Loucy (cell line): ENCODE data around the gene ARHGAP26.

Source experiments
- EZH2phosphoT487 ChIP-seq: fragments of 200-600 bp; IDR thresholded peaks from 2 replicates; pipeline ENCODE4 v1.6.1; 2018; ENCODE audit warnings: antibody characterized with exemption, mild to moderate bottlenecking, moderate library complexity, borderline replicate concordance
- TF ChIP-seq, protein P1 (sequence below): fragments of 200-600 bp; sonication (generic); conservative IDR thresholded peaks from 2 replicates; pipeline ENCODE4 v1.5.1; 2014; ENCODE audit warnings: mild to moderate bottlenecking, antibody characterized with exemption, low read length

DNA sequence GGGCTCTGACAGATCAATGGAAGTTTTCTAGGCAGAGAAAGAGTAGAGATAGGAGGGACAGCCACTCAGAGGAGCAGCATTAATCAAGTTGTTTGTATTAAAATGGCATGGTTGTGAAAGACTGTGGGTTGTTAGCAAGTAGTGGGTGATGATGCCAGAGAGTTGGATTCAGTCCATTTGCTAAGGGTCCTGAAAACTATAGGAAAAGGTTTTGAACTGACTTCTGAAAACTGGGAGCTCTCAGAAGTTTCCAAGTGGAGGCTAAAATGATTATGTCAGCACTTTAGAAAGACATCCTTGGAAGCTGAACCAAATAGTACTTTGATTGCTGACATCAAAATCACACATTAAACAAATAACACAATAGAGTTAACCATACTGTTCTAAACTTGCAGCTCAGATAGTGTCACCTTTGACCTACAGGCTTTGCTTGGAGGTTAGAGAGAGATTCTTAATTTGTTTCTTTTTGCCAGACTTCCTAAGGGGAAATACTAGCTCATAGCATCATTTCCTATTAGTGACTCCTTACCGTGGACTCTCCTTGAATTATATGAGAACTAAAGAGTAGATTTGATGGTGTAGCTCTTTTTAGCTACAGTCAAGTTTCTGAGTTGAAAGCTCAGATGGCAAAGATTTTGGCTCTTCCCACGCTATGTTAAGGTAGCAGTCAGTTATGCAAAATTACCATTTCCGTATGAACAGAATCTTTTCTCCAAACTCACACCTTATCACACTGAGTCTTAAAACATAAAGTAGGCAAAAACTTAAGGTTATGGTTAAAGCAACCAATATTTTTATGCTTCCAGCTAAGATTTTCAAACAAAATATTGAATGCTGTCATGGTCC is 356.2 kb downstream of the ARHGAP26 start:
- TF ChIP-seq, protein P1, sequence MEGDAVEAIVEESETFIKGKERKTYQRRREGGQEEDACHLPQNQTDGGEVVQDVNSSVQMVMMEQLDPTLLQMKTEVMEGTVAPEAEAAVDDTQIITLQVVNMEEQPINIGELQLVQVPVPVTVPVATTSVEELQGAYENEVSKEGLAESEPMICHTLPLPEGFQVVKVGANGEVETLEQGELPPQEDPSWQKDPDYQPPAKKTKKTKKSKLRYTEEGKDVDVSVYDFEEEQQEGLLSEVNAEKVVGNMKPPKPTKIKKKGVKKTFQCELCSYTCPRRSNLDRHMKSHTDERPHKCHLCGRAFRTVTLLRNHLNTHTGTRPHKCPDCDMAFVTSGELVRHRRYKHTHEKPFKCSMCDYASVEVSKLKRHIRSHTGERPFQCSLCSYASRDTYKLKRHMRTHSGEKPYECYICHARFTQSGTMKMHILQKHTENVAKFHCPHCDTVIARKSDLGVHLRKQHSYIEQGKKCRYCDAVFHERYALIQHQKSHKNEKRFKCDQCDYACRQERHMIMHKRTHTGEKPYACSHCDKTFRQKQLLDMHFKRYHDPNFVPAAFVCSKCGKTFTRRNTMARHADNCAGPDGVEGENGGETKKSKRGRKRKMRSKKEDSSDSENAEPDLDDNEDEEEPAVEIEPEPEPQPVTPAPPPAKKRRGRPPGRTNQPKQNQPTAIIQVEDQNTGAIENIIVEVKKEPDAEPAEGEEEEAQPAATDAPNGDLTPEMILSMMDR = no peak
- no peak for TF ChIP-seq EZH2phosphoT487
